Measurements from ENCODE around the gene ADGRA3. TPM values are rescaled to one million over a fixed set of nuclear protein-coding genes. Genes with fewer than 3 reads are reported as not detected.

Gene ADGRA3
- polyA plus RNA-seq, 1 of the 3 experiments (the other 2 are of a cell fraction) = 11.8 TPM

- CTCF ChIA-PET = interaction anchor here (1.2 kb wide), 1 partner anchor 28 kb away, joined by 7 read pairs; no protein-coding TSS in a partner anchor
- POLR2A ChIA-PET = no interaction called here
- WGBS (ENCODE audit: low lambda C conversion rate) = 67% methylated on average over 4 of the region's 4 CpGs
Measured at GRCh38 chr4:22417408-22417807, 98.5 kb downstream of the ADGRA3 start.

DNA sequence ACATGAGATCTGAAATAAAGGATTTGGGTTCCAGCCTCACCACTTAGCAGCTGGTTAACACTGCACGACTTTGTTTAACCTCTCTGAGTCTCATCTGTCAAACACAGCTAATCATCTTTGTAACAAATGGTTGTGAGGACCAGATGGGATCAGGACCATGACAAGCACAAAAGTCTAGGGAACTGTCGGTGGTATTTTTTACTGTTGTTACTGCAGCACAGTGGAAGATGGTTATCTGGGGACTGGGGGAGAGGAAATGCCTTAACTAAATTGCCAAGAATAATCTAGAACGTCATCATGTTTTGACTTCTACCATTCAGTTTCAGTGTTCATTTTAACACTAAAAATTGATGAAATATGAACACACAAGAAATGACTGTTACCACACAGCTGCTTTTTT lies 99.5 kb downstream of the ADGRA3 start:
- WGBS (ENCODE audit: low lambda C conversion rate) = 53% methylated on average over 3 of the region's 3 CpGs
- H3K4me3 ChIP-seq (ENCODE audit: low read depth in 2 of 2, low read length in 1 of 2) = no peak overlapping the region
- no peak overlapping the region for H3K9ac ChIP-seq
- no peaks in the 10 kb centered on the region for H3K9me2 ChIP-seq
- DNase-seq = no peak
- H2AFZ ChIP-seq (ENCODE audit: low read depth) = no peak overlapping the region
- H3K36me3 ChIP-seq (replicated peaks in 1 of 2; ENCODE audit: control insufficient read depth in 1 of 2, insufficient read depth in 2 of 2, low read length in 1 of 2) = peaks cover 19 to 40% of the 10 kb centered on the region in 2 experiments
- H3K27ac ChIP-seq (ENCODE audit: low read depth in 2 of 2, low read length in 1 of 2) = no peak overlapping the region
- H4K20me1 ChIP-seq (ENCODE audit: insufficient read depth) = no peaks in the 10 kb centered on the region
- H3K27me3 ChIP-seq (ENCODE audit: insufficient read depth) = no peaks in the 10 kb centered on the region
- no peak overlapping the region for H3K4me2 ChIP-seq
- H3F3A ChIP-seq (replicated peaks; ENCODE audit: insufficient read depth) = peaks cover 4% of the 10 kb centered on the region
- CTCF ChIA-PET = interaction anchor here (0.8 to 1.0 kb wide), 2 partner anchors 184 to 627 kb away, joined by 3 read pairs; no protein-coding TSS in a partner anchor
- H3K9me3 ChIP-seq = no peaks in the 10 kb centered on the region
- POLR2A ChIA-PET = no interaction called here
- no peaks in the 10 kb centered on the region for H3K79me2 ChIP-seq (ENCODE audit: insufficient read depth)
- no peak for TF ChIP-seq FOSL2 (IDR thresholded peaks at IDR 0.05; ENCODE audit: borderline replicate concordance, low read depth)
- TF ChIP-seq MAX (IDR thresholded peaks at IDR 0.05; ENCODE audit: low read depth) = no peak
- no peaks in the 10 kb centered on the region; a peak in 2 of 4 replicates for H3K4me1 ChIP-seq (ENCODE audit: control insufficient read depth in 1 of 2, insufficient read depth in 2 of 2, low read depth in 1 of 2, low read length in 1 of 2)

More at GRCh38 chr4:22417408-22417807, 98.5 kb downstream of the ADGRA3 start:
- Histone ChIP-seq H3K4me3 (ENCODE audit: low read depth in 2 of 2, low read length in 1 of 2) (no peak overlapping the region), H3K36me3 (replicated peaks in 1 of 2; ENCODE audit: control insufficient read depth in 1 of 2, insufficient read depth in 2 of 2, low read length in 1 of 2) (peaks cover 16 to 40% of the 10 kb centered on the region in 2 experiments), H3K27ac (ENCODE audit: low read depth in 2 of 2, low read length in 1 of 2) (no peak overlapping the region), H3K27me3 (ENCODE audit: insufficient read depth) (no peaks in the 10 kb centered on the region), H3K4me2 (no peak overlapping the region), H3K79me2 (ENCODE audit: insufficient read depth) (no peaks in the 10 kb centered on the region), H4K20me1 (ENCODE audit: insufficient read depth) (no peaks in the 10 kb centered on the region), H3K9me2 (no peaks in the 10 kb centered on the region), H3K9ac (no peak overlapping the region), H3K9me3 (no peaks in the 10 kb centered on the region), H3K4me1 (ENCODE audit: control insufficient read depth in 1 of 2, insufficient read depth in 2 of 2, low read depth in 1 of 2, low read length in 1 of 2) (no peaks in the 10 kb centered on the region; a peak in 2 of 4 replicates), H2AFZ (ENCODE audit: low read depth) (no peak overlapping the region), H3F3A (replicated peaks; ENCODE audit: insufficient read depth) (peaks cover 4% of the 10 kb centered on the region)
- TF ChIP-seq JUND (IDR thresholded peaks at IDR 0.05) = no peak
- no peak for TF ChIP-seq ELF1 (IDR thresholded peaks at IDR 0.05)
- TF ChIP-seq REST (IDR thresholded peaks at IDR 0.05; ENCODE audit: low read depth, low read length) = no peak
- TF ChIP-seq RAD21 (IDR thresholded peaks at IDR 0.05; ENCODE audit: low read length) = no peak
- no peak for TF ChIP-seq MXI1 (IDR thresholded peaks at IDR 0.05; ENCODE audit: low read depth, low read length)
- no peak for TF ChIP-seq GATA2 (CRISPR knock-in tag; IDR thresholded peaks at IDR 0.05)
- TF ChIP-seq RCOR1 (IDR thresholded peaks at IDR 0.05; ENCODE audit: low read length) = no peak
- no peak for TF ChIP-seq TCF12 (IDR thresholded peaks at IDR 0.05)
- no peak for DNase-seq
